ENCODE data around the gene SNX32. TPM values are rescaled to one million over a fixed set of nuclear protein-coding genes. Genes with fewer than 3 reads are reported as not detected.

Gene SNX32
- total RNA-seq, 1 experiment from 2014 or later: not detected

- DNase-seq (ENCODE audit: low spot score): peak; percentile 0
Observed at GRCh38 chr11:65865550-65866172, 31.9 kb downstream of the SNX32 start.

GRCh38 chr11:65866509-65867283 is 32.9 kb downstream of the SNX32 start:
- DNase-seq (ENCODE audit: low spot score): no peak

GRCh38 chr11:65867284-65868071 is 33.7 kb downstream of the SNX32 start:
- no peak for DNase-seq (ENCODE audit: low spot score)

GRCh38 chr11:65868076-65868667 is 34.4 kb downstream of the SNX32 start:
- DNase-seq (ENCODE audit: low spot score): no peak

- DNase-seq (ENCODE audit: low spot score): no peak
Observed at GRCh38 chr11:65868907-65869306, 35.1 kb downstream of the SNX32 start.

GRCh38 chr11:65869643-65870306 is 36.0 kb downstream of the SNX32 start:
- no peak for DNase-seq (ENCODE audit: low spot score)

GRCh38 chr11:65870307-65870658 is 36.5 kb downstream of the SNX32 start:
- DNase-seq (ENCODE audit: low spot score): no peak

- peak; percentile 9 for DNase-seq (ENCODE audit: low spot score)
Observed at GRCh38 chr11:65870706-65871681, 37.2 kb downstream of the SNX32 start.

- DNase-seq (ENCODE audit: low spot score): no peak
Observed at GRCh38 chr11:65871811-65872548, 38.2 kb downstream of the SNX32 start.

- no peak for DNase-seq (ENCODE audit: low spot score)
Observed at GRCh38 chr11:65872586-65873317, 39.0 kb downstream of the SNX32 start, which contains the start of gene EFEMP2. EFEMP2 (minus strand) TSS chr11:65872800; CDS start chr11:65872354, 446 bp downstream.

- DNase-seq (ENCODE audit: low spot score): peak; percentile 94
Observed at GRCh38 chr11:65873318-65874156, 39.8 kb downstream of the SNX32 start.

- no peak for DNase-seq (ENCODE audit: low spot score)
Observed at GRCh38 chr11:65879617-65880016, 45.9 kb downstream of the SNX32 start, which contains the start of gene CTSW. CTSW (plus strand) TSS chr11:65879837; CDS start chr11:65879855, 18 bp downstream.

GRCh38 chr11:65880027-65880426 is 46.3 kb downstream of the SNX32 start:
- DNase-seq (ENCODE audit: low spot score): no peak

- DNase-seq (ENCODE audit: low spot score): no peak
Observed at GRCh38 chr11:65880844-65881421, 47.2 kb downstream of the SNX32 start.

- DNase-seq (ENCODE audit: low spot score): no peak
Observed at GRCh38 chr11:65882120-65883057, 48.6 kb downstream of the SNX32 start.
